Fibroblast of gingiva (primary cell): ENCODE measurements around the gene AARS1.
"Not testable (repeated sequence)": the region's sequence is repeated elsewhere in the genome, so short reads cannot be mapped to it uniquely, and the experiment has no call there.

Experiments
- DNase-seq: peaks from one replicate; pipeline ENCODE4 v3.0.0-alpha.2; 2011; ENCODE audit warnings: low read depth

Gene AARS1

DNA sequence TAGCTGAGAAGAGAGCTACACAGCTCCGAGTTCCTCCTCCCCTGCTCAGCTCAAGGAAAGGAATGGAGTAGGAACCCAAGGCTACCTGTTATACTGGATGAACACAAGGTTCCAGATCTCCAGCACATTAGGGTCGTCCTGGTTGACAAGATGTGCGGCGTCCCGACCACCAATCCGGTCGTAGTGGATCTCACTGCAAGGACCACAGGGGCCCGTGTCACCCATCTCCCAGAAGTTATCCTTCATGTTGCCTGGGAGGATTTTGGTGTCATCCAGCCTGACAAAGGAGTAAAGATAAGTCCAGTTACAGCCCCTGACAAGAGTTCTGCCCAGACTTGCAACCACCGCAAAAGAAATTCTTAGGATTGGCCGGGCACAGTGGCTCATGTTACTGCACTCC lies 17.6 kb downstream of the AARS1 start:
- DNase-seq, result no peak

DNA sequence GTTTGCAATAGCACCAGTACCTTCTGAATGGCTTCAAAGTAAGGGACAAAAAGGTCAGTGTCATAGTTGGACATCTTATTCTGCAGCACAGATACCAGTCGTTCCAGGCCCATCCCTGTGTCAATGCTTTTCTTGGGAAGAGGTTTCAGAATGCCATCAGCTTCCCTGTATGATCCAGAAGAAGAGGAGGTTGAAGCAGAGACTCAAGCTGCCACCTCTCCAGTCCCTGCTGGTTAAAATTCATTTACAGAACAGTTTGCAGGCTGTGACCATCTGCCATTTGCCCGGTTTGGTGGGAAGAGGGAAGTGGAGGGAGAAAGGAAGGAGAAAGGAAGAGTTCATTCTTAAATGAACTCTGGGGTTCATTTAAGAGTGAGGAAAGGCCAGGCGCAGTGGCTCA lies 19.1 kb downstream of the AARS1 start:
- DNase-seq, result no peak

DNA sequence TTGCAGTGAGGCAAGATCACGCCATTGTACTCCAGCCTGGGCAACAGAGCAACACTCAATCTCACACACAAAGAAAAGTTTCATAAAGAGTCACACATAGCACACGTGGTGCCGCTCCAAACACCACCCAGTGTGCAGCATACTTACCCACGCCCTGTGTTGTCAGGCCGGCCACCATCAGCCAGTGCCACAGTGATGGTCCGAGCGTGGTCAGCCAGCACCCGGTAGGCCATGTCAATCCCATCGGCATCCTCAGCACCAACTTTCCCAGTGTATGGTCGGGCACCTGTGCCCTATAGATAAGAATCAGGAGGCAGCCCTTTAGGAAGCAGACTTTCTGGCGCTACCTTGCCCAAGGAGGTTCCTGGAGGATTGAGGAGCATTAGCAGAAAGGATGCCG lies 19.8 kb downstream of the AARS1 start:
- DNase-seq, result no peak

DNA sequence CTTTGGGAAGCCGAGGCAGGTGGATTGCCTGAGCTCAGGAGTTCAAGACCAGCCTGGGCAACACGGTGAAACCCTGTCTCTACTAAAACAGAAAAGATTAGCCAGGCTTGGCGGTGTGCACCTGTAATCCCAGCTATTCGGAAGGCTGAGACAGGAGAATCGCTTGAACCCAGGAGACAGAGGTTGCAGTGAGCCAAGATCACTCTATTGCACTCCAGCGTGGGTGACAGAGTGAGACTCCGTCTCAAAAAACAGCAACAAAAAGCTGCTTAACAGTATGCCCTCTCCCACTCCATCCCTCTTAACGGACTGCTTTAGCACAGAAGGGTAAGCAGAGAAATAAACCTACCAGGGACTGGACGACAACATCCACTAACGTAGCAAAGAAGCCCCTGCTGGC lies 21.4 kb downstream of the AARS1 start:
- not testable (repeated sequence) for DNase-seq

DNA sequence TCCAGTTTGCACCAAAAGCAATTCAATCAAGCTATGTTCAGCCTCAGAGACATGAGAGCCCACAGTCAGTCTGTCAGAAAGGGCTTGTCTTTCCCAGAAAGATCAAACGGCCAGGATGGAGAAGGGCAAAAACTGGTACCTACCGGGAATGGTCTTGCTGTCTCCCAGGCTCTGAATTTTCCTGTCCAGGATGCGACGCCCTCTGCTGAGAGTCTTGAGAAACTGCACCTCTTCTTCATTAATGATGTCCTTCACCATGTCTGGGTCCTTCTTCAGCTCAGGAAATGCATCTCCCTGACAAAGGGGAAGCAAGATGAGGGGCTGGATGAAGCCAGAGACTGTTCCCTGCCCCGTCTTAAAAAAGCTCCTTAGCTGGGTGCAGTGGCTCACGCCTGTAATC lies 21.8 kb downstream of the AARS1 start:
- peak; percentile 31 for DNase-seq

DNA sequence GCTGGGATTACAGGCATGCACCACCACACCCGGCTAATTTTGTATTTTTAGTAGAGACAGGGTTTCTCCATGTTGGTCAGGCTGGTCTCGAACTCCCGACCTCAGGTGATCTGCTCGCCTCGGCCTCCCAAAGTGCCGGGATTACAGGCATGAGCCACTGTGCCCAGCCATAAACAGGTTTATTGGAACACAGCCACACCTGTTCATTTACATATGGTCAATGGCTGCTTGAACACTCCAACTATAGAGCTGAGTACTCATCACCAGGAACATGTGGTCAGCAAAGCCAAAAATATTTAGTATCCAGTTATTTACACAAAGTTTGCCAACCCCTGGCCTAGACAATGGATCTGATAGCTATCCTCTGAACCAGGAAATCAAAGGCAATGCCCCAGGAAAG lies 29.4 kb downstream of the AARS1 start:
- not testable (repeated sequence) for DNase-seq

DNA sequence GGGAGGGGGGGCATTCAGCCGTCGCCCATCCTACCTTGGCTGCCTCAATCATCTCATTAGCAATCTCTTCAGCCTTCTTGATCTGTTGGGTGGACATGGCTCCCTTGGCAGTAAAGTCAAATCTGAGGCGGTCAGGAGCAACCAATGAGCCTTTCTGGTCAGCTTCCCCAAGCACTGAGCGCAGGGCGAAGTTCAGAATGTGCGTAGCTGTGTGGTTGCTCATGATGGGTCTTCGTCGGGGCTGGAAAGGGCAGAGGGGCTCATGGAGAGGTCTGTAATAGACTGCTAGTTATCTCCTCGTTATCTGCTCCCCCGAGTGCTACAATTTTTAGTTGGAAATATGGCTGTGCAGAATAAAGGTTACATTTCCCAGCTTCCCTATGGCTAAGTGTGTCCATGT lies 30.4 kb downstream of the AARS1 start:
- no peak for DNase-seq

DNA sequence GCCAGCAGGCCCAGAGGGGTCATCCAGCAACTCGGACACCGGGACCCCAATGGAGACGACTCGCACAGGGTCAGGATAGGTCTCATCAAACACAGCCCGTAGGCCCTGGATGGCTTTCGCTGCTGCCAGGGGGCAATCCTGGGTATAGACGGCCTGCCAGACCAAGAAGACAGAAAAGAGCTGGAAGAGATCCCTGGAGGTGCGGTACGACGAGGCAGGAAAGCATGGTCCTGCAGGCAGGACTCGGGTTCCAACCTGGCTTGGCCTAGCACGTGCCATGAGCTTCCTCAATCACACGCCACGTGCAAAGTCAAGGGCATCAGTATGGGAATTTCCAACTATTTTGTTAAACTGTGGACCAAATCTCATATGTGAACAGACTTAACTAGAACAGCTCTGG lies 31.2 kb downstream of the AARS1 start:
- DNase-seq, result no peak

DNA sequence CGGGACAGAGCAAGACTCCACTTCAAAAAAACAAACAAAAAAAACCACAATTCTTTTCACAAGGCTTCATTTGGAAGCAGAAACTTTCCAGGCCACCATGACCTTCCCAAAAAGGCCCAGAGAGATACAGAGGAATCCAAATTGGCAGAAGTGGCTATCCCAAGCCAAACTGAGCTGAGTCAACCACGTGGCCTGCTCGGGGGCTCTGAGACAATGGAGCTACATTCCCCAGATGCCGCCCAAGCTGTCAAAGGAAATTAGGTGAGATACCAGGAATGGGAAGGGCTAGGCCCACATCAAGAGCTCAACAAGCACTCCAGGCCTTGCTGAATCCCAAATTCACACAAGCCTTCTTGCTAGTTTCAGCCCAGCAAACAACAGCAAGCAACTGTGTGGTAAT lies 31.9 kb downstream of the AARS1 start:
- DNase-seq, result no peak

DNA sequence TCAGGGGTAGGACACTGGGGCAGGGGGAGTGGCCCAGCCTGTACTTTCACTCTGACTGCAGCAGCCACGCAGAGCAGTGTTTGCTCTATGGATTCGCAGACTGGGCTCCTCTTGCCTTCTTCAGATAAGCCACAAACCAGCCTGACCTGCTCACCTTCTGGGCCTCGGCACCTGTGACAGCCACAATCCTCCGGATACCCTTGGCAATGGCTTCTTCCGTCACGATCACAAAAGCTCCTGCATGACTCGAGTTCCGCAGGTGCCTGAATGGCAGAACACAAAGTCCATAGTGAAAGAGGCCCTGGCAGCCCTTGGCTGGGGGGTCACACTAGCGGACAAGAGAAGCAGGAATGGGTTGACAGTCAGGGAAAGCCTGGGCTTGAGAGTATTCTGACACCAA lies 33.7 kb downstream of the AARS1 start:
- no peak for DNase-seq

DNA sequence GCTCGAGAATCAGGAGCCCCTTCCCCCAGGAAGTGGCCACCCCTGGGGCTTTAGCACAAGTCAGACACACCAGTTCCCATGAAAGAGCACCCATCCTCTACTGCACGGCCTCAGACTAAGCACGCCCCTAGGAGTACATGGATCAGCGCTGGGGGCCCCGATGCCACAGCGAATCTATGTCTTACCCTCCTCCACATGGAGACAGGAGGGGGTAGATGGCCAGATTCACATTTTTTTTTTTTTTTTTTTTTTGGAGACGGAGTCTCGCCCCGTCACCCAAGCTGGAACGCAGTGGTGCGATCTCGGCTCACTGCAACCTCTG lies 34.4 kb downstream of the AARS1 start:
- no peak for DNase-seq

DNA sequence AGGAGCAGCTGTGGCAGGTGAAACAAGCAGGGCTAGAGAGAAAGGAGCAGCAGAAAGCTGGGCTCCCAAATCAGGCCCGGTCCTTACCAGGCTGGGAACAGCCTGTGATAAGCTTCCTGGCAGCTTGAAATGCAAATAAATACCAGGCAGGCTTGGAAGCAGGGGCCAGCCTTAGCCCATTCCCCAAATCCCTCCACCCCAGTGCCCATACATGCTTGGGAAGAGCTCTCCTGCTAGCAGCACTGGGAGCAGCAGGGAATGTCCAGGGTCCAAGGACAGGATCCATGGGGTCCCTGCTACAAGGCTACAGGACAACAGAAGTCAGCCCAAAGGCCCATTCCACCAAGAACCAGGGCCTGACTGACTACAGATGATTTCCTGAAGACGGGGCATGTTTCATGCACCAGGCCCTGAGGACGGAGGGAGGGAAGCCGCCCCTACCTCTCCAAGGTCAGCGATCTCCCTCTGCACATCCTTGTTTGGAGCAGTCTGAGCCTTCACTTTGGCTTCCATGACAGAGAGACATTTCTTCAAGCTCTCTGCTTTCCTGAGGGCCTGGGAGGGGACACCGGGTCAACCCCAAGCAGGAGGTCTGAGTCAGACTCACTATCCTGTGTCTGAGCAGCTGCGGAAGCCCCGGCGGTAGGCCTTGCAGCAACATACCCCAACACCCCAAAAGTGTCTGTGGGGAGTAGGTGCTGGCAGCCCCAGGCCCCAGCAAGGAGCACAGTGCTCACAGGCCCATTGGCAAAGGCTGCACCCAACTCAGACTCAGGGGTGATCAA lies 34.9 kb downstream of the AARS1 start:
- DNase-seq, result no peak

DNA sequence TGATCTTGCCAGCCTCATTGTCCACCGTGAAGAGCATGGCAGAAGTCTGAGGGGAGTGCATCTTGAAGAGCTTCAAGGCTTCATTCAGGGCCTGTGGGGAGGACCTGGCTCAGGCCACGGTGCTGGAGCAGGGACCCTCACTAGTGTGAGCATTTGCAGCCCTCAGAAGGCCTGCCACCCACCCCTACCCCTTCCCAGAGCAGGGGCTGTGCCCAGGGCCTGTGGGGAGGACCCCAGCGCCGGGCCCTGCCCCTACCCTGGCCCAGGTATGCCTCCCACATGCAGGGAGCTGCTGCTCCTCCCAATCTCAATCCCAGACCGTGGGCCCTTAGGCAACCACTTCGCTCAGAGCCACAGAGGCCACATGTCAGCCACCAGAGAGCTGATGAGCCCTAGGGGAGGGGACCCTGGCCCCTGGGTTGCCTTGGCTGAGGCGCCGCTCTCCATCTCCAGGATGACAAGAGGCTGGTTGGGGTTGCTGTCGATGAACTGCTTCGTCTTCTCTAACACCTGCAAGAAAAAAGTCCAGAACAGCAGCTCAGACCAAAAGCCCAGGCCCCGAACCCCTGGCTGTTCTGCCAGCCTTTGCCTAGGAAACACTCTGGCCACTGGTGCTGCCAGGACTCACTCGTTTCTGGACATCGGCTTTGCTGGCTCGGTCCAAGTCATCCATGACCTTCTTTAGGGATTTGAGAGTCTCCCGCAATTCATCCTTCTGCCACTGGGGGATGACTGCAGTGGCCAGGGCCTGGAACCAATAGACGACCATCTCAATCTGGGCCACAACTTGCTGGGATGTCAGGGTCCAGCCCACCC lies 35.8 kb downstream of the AARS1 start:
- peak; percentile 33 for DNase-seq

DNA sequence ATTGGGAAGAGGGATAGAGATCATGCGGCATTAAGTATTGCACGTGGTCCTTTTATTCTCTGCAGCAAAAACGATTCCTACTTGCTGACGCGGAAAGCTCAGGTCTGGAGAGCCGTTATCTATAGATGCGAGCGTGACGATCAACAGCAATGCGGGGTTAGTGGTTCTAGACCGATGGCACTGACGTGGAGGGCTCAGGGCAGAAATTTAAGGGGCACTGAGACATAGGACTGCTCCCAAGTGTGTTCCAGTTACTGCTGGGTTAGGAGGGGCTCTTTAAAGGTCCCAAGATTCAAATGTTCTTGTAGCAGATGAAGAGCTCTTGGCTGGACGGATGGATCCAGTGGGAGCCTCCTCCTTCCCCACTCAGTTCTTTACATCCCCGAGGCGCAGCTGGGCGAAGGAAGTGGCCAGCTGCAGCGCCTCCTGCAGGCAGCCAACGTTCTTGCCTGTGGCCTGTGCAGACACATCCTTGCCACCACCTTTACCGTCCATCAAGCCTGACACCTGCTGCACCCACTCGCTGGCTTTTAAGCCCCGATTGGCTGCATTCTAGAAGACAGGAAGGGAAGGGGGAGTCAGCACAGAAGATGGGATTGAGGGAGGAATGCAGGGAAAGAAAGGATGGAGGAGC lies 36.8 kb downstream of the AARS1 start:
- no peak for DNase-seq

DNA sequence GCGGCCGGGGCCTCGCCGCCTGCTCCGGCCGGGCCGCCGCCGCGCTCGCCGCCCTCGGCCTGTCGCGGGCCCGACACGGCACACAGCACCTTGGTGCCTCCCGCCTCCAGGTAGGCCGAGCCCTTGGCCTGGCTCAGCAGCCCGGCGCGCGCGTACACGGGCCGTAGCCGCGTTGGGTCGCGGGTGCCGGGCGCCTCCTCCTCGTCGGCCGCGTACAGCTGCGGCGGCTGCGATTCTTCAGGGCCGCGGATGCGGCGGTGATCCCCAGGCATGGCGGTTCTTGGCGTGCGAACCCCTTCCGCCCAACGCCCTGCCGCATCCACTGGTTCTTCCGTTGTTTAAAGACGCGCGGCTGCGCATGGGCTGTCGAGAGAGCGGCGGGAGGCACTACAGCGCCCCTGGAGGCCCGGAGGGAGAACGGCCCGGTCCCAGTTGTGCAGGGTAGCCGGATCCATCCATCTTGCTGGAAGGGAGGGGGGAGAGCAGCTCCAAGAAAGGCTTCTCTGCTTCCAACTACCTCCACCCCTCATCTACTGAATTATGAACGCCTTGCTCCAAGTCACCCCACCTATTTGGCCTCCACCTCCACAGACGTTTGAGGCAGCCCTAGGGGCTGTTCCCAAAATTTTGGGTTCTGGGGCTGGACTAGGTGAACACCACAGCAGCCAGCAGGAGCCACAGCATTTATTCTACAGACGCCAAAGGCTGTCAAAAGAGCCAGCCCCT lies 37.5 kb downstream of the AARS1 start, which contains the start of gene EXOSC6:
EXOSC6 (minus strand) TSS at position 312 of the 726 bp plus-strand sequence; CDS start at position 272, 40 bp downstream.
- DNase-seq, result peak; percentile 92

DNA sequence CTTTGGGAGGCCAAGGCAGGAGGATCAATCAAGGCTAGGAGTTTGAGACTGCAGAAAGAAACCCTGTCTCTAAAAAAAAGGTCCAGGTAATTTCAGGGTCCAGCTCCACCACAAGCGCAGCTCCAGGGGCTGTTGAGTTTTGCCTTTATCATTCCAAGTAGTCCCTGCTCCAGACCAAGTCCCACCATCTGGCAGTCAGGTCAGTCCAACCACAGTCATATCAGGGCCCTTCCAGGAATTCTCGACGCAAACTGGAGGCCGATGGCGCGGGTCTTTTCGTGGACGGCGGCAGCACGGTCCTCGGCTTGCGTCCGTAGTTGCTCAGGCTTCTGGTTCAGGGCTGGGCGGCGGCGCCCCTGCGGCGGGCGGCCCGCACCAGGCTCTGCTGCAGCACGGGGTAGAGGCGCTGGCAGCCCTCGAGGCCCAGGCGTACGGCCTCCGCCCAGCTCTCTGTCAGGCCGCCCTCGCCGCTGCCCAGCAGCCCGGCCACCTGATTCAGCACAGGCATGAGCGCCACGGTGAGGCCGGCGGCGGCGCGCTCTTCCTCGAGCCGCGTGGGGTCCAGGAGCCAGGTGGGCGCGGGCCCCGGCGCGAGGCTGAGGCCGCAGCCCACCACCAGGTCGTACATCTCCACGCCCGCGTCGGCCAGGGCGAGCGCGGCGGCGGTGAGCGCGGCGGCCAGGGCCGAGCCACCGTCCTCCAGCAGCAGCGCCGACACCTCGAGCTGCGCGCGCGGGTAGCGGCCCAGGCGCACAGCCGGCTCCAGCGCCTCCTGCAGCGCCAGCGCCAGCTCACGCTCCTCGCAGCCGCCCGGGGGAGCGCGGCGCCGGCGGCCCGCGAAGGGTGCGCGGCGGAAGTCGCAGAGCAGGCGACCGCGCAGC lies 38.3 kb downstream of the AARS1 start:
- DNase-seq, result peak; percentile 43

DNA sequence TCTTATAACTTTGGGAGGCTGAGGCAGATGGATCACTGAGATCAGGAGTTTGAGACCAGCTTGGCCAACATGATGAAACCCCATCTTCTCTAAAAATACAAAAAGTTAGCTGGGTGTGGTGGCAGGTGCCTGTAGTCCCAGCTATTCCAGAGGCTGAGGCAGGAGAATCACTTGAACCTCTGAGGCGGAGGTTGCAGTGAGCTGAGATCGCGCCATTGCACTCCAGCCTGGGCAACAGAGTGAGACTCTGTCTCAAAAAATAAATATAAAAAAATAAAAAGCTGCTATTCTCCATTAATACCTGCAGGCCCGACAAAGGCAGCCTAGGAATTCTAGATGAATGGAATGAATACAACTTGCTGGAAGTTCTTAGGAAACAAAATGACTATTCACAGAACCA lies 39.6 kb downstream of the AARS1 start:
- DNase-seq, result not testable (repeated sequence)

DNA sequence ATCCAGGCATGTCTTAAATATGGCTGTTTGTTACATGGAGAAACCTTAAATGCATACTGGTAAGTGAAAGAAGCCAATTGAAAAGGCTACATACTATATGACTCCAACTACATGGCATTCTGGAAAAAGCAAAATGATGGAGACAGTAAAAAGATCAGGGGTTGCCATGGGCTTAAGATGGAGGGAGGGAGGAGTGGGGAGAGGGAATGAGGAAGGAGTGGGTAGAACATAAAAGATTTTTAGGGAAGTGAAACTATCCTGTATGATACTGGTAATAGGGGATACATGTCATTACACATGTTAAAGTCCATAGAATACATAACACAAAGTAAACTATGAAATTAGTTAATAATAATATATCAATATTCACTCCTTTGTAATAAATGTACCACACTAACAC lies 50.5 kb downstream of the AARS1 start:
- DNase-seq, result not testable (repeated sequence)

DNA sequence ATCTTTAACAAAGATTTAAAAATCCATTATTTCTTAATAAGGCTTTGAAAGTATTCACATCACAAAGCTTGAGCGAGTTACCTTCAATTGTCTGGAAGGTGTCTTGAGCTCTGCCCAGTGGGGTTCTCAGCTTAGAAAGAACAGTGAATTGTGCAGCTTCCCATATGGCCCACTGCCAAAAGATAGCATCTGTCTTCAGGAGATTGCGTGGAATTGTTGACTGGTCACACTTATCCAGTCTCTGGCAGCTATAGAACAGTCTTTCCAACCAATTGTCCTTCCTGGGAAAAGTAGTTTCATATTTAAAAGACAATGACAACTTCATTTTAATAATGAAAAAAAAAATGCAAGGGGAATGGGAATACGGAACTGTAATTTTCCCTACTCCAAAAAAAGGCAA lies 57.5 kb downstream of the AARS1 start:
- DNase-seq, result not testable (repeated sequence)

DNA sequence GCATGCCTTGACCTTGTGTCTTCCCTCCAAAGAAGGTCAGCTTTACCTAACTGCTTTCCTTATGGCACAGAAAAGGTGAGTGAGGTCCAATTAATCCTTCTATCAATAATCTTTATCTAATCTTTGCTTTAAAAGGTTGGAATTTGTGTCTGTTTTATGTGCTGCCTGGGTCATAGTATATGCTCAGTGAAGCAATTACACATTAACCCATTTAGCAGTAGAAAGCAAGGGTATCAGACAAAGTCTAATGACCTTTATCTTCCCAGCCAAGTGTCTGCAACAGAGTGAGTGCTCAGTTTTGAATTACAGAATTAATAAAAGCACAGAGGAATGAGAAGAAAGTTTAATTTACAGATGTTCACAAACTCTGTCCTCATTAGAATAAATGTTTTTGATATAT lies 63.3 kb downstream of the AARS1 start:
- not testable (repeated sequence) for DNase-seq

DNA sequence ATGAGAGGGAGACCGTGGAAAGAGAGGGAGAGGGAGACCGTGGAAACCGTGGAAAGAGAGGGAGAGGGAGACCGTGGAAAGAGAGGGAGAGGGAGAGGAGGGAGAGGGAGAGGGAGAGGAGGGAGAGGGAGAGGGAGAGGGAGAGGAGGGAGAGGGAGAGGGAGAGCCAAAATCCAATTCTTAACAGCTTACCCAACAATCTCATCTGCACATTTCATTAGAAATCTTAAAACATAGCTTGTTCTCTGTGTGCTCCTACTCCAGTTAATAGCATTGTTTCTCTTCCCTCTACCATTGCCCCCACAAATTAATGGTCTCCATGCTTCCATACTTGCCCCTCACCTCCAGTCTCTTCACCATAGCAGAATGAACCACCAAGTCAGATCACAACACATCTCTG lies 63.9 kb downstream of the AARS1 start:
- not testable (repeated sequence) for DNase-seq
